Measurements from ENCODE around the gene DPP6.

DNA sequence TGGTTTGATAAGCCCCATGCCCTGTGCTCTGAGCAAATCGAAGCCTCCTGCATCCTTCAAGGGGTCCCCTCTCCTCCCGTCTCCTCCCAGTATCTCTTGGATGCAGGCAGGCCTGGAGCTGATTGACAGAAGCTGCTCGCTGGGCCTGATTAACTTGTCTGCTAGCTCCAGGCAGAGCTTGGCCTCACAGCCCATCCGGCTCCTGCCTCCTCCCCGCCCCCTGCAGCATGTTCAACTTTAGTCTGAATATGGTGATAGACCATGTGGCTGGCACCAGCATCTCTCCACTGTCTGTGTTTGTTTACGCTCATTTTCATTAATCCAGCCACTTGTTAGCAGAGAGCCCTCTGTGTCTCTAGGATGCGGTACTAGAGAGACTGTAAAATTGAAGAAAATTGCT is 432.2 kb downstream of the DPP6 start:
- TF ChIP-seq EP300 (IDR thresholded peaks at IDR 0.05) (no peak), POLR2A (IDR thresholded peaks at IDR 0.05; ENCODE audit: low read depth) (no peak), POLR2AphosphoS5 (IDR thresholded peaks at IDR 0.05) (no peak)
- TF ChIP-seq, protein P1, sequence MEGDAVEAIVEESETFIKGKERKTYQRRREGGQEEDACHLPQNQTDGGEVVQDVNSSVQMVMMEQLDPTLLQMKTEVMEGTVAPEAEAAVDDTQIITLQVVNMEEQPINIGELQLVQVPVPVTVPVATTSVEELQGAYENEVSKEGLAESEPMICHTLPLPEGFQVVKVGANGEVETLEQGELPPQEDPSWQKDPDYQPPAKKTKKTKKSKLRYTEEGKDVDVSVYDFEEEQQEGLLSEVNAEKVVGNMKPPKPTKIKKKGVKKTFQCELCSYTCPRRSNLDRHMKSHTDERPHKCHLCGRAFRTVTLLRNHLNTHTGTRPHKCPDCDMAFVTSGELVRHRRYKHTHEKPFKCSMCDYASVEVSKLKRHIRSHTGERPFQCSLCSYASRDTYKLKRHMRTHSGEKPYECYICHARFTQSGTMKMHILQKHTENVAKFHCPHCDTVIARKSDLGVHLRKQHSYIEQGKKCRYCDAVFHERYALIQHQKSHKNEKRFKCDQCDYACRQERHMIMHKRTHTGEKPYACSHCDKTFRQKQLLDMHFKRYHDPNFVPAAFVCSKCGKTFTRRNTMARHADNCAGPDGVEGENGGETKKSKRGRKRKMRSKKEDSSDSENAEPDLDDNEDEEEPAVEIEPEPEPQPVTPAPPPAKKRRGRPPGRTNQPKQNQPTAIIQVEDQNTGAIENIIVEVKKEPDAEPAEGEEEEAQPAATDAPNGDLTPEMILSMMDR (IDR thresholded peaks at IDR 0.05) = no peak
